B cell (primary cell): ENCODE results near the gene RPTOR. TPM values are rescaled to one million over a fixed set of nuclear protein-coding genes. Genes with fewer than 3 reads are reported as not detected.

Source experiments
- ATAC-seq: fragments of 200-7000 bp; cut with Tn5 transposase; one replicate; pipeline ENCODE4 v1.10.0; 2021; ENCODE audit warnings: low read depth, mild to moderate bottlenecking, moderate number of reproducible peaks, moderate library complexity
- CTCF ChIA-PET: fragments of 350-600 bp; sonication (Branson Sonifier 250); formaldehyde crosslinking; loops from one replicate; lab custom pipeline; 2021; ENCODE audit warnings: antibody characterized with exemption, inconsistent platforms; lab: Charles Lee
- POLR2A ChIA-PET: fragments of 350-600 bp; sonication (Branson Sonifier 250); formaldehyde crosslinking; loops from one replicate; lab custom pipeline; 2021; ENCODE audit warnings: antibody characterized with exemption; lab: Charles Lee
- DNase-seq: peaks from one replicate; pipeline ENCODE4 v3.0.0; 2013
- H2AFZ ChIP-seq: 2 replicates; pipeline ENCODE4 v1.6.1; 2012; ENCODE audit warnings: mild to moderate bottlenecking, low read depth, low read length; ENCODE audit not compliant: insufficient read depth, poor library complexity, severe bottlenecking
- H3K27ac ChIP-seq, 2 donors: 1 replicate in 1 of 2; 2 replicates in 1 of 2; pipeline ENCODE4 v1.5.1; 2012 to 2013; ENCODE audit warnings: low read length in 2 of 2, mild to moderate bottlenecking in 2 of 2, moderate library complexity in 1 of 2
- H3K27me3 ChIP-seq, 4 experiments: fragments of 200-600 bp in 1 of 4; sonication (generic) in 1 of 4; replicated peaks in 1 of 4; 1 replicate in 2 of 4; 2 replicates in 2 of 4; pipeline versions ENCODE4 v1.6.1 to v1.7.0; 2013 to 2016; ENCODE audit warnings: low read length in 3 of 4, mild to moderate bottlenecking in 2 of 4, mixed read lengths in 1 of 4, moderate library complexity in 1 of 4; ENCODE audit not compliant: insufficient read depth in 4 of 4, control insufficient read depth in 3 of 4; ENCODE audit errors: control extremely low read depth in 1 of 4
- H3K36me3 ChIP-seq, 2 experiments: replicated peaks in 1 of 2; 1 replicate in 1 of 2; 2 replicates in 1 of 2; pipeline versions ENCODE4 v1.6.1 to v1.7.1; 2013; ENCODE audit warnings: low read length in 1 of 2; ENCODE audit not compliant: insufficient read depth in 2 of 2, control insufficient read depth in 1 of 2; ENCODE audit errors: control extremely low read depth in 1 of 2, extremely low read depth in 1 of 2
- H3K4me1 ChIP-seq, 2 donors: fragments of 200-600 bp in 1 of 2; sonication (generic) in 1 of 2; 1 replicate in 1 of 2; 2 replicates in 1 of 2; pipeline versions ENCODE4 v1.5.1 to v1.6.1; 2013 to 2017; ENCODE audit warnings: low read length in 2 of 2; ENCODE audit not compliant: control insufficient read depth in 2 of 2, insufficient read depth in 2 of 2
- H3K4me2 ChIP-seq: replicated peaks from 2 replicates; pipeline ENCODE3; 2012; ENCODE audit warnings: mild to moderate bottlenecking, low read depth, low read length; ENCODE audit not compliant: poor library complexity, severe bottlenecking
- H3K4me3 ChIP-seq, 5 experiments: fragments of 200-600 bp in 1 of 5; sonication (generic) in 1 of 5; 1 replicate in 3 of 5; 2 replicates in 2 of 5; pipeline versions ENCODE4 v1.5.1 to v1.7.0; 2011 to 2016; ENCODE audit warnings: low read length in 4 of 5, mild to moderate bottlenecking in 4 of 5, low read depth in 2 of 5, control low read depth in 1 of 5, moderate library complexity in 1 of 5; ENCODE audit not compliant: insufficient read depth in 1 of 5; ENCODE audit errors: control extremely low read depth in 1 of 5, extremely low read depth in 1 of 5
- H3K79me2 ChIP-seq: fragments of 200-600 bp; sonication (generic); one replicate; pipeline ENCODE4 v1.6.0; 2016; ENCODE audit warnings: low read length; ENCODE audit not compliant: control insufficient read depth, insufficient read depth
- H3K9ac ChIP-seq: fragments of 200-600 bp; sonication (generic); 2 replicates; pipeline ENCODE4 v1.6.1; 2017; ENCODE audit warnings: mild to moderate bottlenecking, low read length, moderate library complexity
- H3K9me3 ChIP-seq, 3 donors: one replicate each; pipeline versions ENCODE4 v1.6.1 to v1.7.1; 2013; ENCODE audit warnings: low read length in 2 of 3; ENCODE audit not compliant: control insufficient read depth in 2 of 3, insufficient read depth in 1 of 3; ENCODE audit errors: control extremely low read depth in 1 of 3
- H4K20me1 ChIP-seq: 2 replicates; pipeline ENCODE4 v1.6.0; 2012; ENCODE audit warnings: mild to moderate bottlenecking, low read length; ENCODE audit not compliant: insufficient read depth, control insufficient read depth, poor library complexity, severe bottlenecking
- H3K27ac Mint-ChIP-seq: one replicate; pipeline ENCODE4 v1.8.0; 2021; ENCODE audit warnings: mixed read lengths
- H3K27me3 Mint-ChIP-seq: one replicate; pipeline ENCODE4 v1.8.0; 2021; ENCODE audit warnings: mixed read lengths
- H3K4me1 Mint-ChIP-seq: one replicate; pipeline ENCODE4 v1.8.0; 2021; ENCODE audit warnings: mixed read lengths
- H3K4me3 Mint-ChIP-seq: one replicate; pipeline ENCODE4 v1.8.0; 2021; ENCODE audit warnings: mixed read lengths
- H3K9me3 Mint-ChIP-seq: one replicate; pipeline ENCODE4 v1.8.0; 2022; ENCODE audit warnings: mixed read lengths; ENCODE audit not compliant: insufficient read depth
- CTCF ChIP-seq: fragments of 200-600 bp; IDR thresholded peaks from one replicate; pipeline ENCODE4 v1.8.0; 2022; ENCODE audit warnings: antibody characterized with exemption, mild to moderate bottlenecking
- EZH2 ChIP-seq: IDR thresholded peaks from 2 replicates; pipeline ENCODE4 v1.6.1; 2012; ENCODE audit warnings: borderline replicate concordance, low read depth, mild to moderate bottlenecking, moderate library complexity, low read length; ENCODE audit not compliant: insufficient read depth, poor library complexity, severe bottlenecking
- WGBS: methylation state at CpG from one replicate; pipeline ENCODE4 v1.1.5; 2013; ENCODE audit warnings: missing lambda C conversion rate; ENCODE audit not compliant: insufficient coverage; 5-methylcytosine and 5-hydroxymethylcytosine counted together
- intact Hi-C: fragments of 100-400 bp; cut with micrococcal nuclease; formaldehyde crosslinking; loops from one replicate; pipeline ENCODE4 v1.10.0; 2022
- polyA plus RNA-seq: library from polyadenylated mRNA; depleted of rRNA; stranded (reverse); fragments of >200 nt; gene quantifications from 2 replicates; pipeline ENCODE4 v1.2.3, GENCODE V29; 2012
- total RNA-seq, 2 donors: library from RNA; stranded (reverse); fragments of 120-200 nt in 1 of 2; gene quantifications; 1 replicate in 1 of 2; 2 replicates in 1 of 2; pipeline versions ENCODE4 v1.2.3 to v1.2.4, GENCODE V29; 2013 to 2022

The RPTOR gene
- total and polyA plus RNA-seq, 2 donors (not counting 1 experiment from before 2014, with no cell fraction given): 13.4 to 58.8 TPM

- no peak overlapping the region for H3K4me3 ChIP-seq
- peak overlapping the region; percentile 20 for H3K9ac ChIP-seq
- ChIA-PET POLR2A (interaction anchor here (0.6 kb wide), 1 partner anchor 403 kb away, joined by 4 read pairs; no protein-coding TSS in a partner anchor), CTCF (interaction anchor here (1.0 to 1.3 kb wide), 3 partner anchors 9 to 347 kb away, joined by 3 to 4 read pairs (median 3); no protein-coding TSS in a partner anchor)
- H3K4me3 Mint-ChIP-seq: peak overlapping the region; percentile 77
- no peak for TF ChIP-seq EZH2
- no peak for TF ChIP-seq CTCF
- H4K20me1 ChIP-seq: no peaks in the 10 kb centered on the region
- H3K27ac ChIP-seq: no peak overlapping the region
- peak overlapping the region; percentile 62 for H2AFZ ChIP-seq
- no peaks in the 10 kb centered on the region for H3K27me3 ChIP-seq
- H3K36me3 ChIP-seq: peaks cover 0 to 22% of the 10 kb centered on the region in 2 experiments
- H3K9me3 ChIP-seq: no peaks in the 10 kb centered on the region
- H3K27me3 Mint-ChIP-seq: no peaks in the 10 kb centered on the region
- H3K4me2 ChIP-seq: peak overlapping the region; percentile 66
- 98% methylated on average over 13 of the region's 20 CpGs for WGBS
- peaks cover 5% of the 10 kb centered on the region for H3K79me2 ChIP-seq
- peak overlapping the region; percentile 60 for H3K27ac Mint-ChIP-seq
- DNase-seq: no peak
- peaks cover 27 to 29% of the 10 kb centered on the region in 2 donors for H3K4me1 ChIP-seq
- ATAC-seq: no peak
- intact Hi-C loops: no loop called here
- no peaks in the 10 kb centered on the region for H3K9me3 Mint-ChIP-seq
- H3K4me1 Mint-ChIP-seq: peaks cover 31% of the 10 kb centered on the region
Observed at GRCh38 chr17:80774146-80774545, 229.5 kb downstream of the RPTOR start.

- ChIA-PET CTCF (interaction anchor here (1.0 to 1.3 kb wide), 5 partner anchors 9 to 348 kb away, joined by 3 to 4 read pairs (median 3); no protein-coding TSS in a partner anchor), POLR2A (no interaction called here)
- ATAC-seq (no peak), DNase-seq (no peak)
- Histone ChIP-seq H4K20me1 (no peaks in the 10 kb centered on the region), H3K27ac (no peak overlapping the region), H3K4me1 (peaks cover 29% of the 10 kb centered on the region in 2 donors), H3K4me2 (peak overlapping the region; percentile 66), H3K9me3 (no peaks in the 10 kb centered on the region), H3K27me3 (no peaks in the 10 kb centered on the region), H3K9ac (peak overlapping the region; percentile 20), H2AFZ (peak overlapping the region; percentile 62), H3K4me3 (peak overlapping the region in 3 of 5 experiments; percentile 1 to 29 (median 19)), H3K79me2 (no peaks in the 10 kb centered on the region), H3K36me3 (peaks cover 0 to 26% of the 10 kb centered on the region in 2 experiments)
- Mint-ChIP-seq H3K9me3 (no peaks in the 10 kb centered on the region), H3K4me3 (peak overlapping the region; percentile 77), H3K27ac (peak overlapping the region; percentile 60), H3K27me3 (no peaks in the 10 kb centered on the region), H3K4me1 (peaks cover 31% of the 10 kb centered on the region)
- TF ChIP-seq EZH2: no peak
- TF ChIP-seq CTCF: no peak
- 17% methylated on average over 18 of the region's 21 CpGs for WGBS
- intact Hi-C loops: no loop called here
Observed at GRCh38 chr17:80774643-80775281, 230.1 kb downstream of the RPTOR start.
